Activated naive CD4-positive, alpha-beta T cell treated with anti-CD3 and anti-CD28 coated beads, Interleukin-2, amount 50 U/mL, for 72 hours (primary cell): Measurements from ENCODE around the gene C7orf33. TPM values are rescaled to one million over a fixed set of nuclear protein-coding genes. Genes with fewer than 3 reads are reported as not detected.
"Not testable (repeated sequence)": the region's sequence is repeated elsewhere in the genome, so short reads cannot be mapped to it uniquely, and the experiment has no call there.

Experiments used
- ATAC-seq, 2 donors: fragments of 150-1000 bp; cut with Tn5 transposase; 2 replicates each; pipeline ENCODE4 v1.10.0; 2021; ENCODE audit warnings: mild to moderate bottlenecking in 2 of 2, moderate library complexity in 2 of 2
- DNase-seq, 2 donors: peaks; one replicate each; pipeline ENCODE4 v3.0.0; 2021 to 2022; ENCODE audit warnings: low spot score in 2 of 2
- H3K27ac Mint-ChIP-seq, 2 donors: one replicate each; pipeline ENCODE4 v1.8.0; 2022; ENCODE audit warnings: mild to moderate bottlenecking in 2 of 2, mixed read lengths in 2 of 2
- H3K36me3 Mint-ChIP-seq, 2 donors: one replicate each; pipeline ENCODE4 v1.8.0; 2022; ENCODE audit warnings: mixed read lengths in 2 of 2
- H3K9me3 Mint-ChIP-seq, 2 donors: one replicate each; pipeline ENCODE4 v1.8.0; 2022; ENCODE audit warnings: mixed read lengths in 2 of 2
- total RNA-seq, 2 donors: library from RNA; stranded (reverse); gene quantifications; one replicate each; pipeline ENCODE4 v1.2.3, GENCODE V29; 2022

Gene C7orf33
- not detected for total RNA-seq

- Mint-ChIP-seq H3K9me3 (no peaks in the 10 kb centered on the region), H3K36me3 (no peaks in the 10 kb centered on the region), H3K27ac (no peak within 1 kb of the TSS)
- DNase-seq (no peak), ATAC-seq (no peak)
These were observed at the start of gene C7orf33 for GRCh38 chr7:148590471-148590870. C7orf33 (plus strand) TSS chr7:148590766; CDS start chr7:148590926, 160 bp downstream.

- H3K36me3 Mint-ChIP-seq = no peaks in the 10 kb centered on the region
- DNase-seq (no peak), ATAC-seq (no peak)
- no peak overlapping the region for H3K27ac Mint-ChIP-seq
- H3K9me3 Mint-ChIP-seq = peaks cover 0 to 3% of the 10 kb centered on the region in 2 donors
These were observed 48.6 kb upstream of the C7orf33 start for GRCh38 chr7:148541891-148542504.

- H3K27ac Mint-ChIP-seq = no peak overlapping the region
- H3K36me3 Mint-ChIP-seq = peaks cover 0 to 6% of the 10 kb centered on the region in 2 donors
- peaks cover 0 to 9% of the 10 kb centered on the region in 2 donors for H3K9me3 Mint-ChIP-seq
- no peak for DNase-seq
- ATAC-seq = no peak
These were observed 47.3 kb upstream of the C7orf33 start for GRCh38 chr7:148543302-148543701.

GRCh38 chr7:148545172-148545571 is 45.4 kb upstream of the C7orf33 start:
- DNase-seq = no peak
- Mint-ChIP-seq H3K36me3 (peaks cover 5 to 6% of the 10 kb centered on the region in 2 donors), H3K9me3 (peaks cover 0 to 18% of the 10 kb centered on the region in 2 donors), H3K27ac (no peak overlapping the region)
- ATAC-seq = no peak

GRCh38 chr7:148545932-148546331 is 44.6 kb upstream of the C7orf33 start:
- DNase-seq (no peak), ATAC-seq (no peak)
- no peak overlapping the region for H3K27ac Mint-ChIP-seq
- H3K9me3 Mint-ChIP-seq = peaks cover 0 to 19% of the 10 kb centered on the region in 2 donors
- H3K36me3 Mint-ChIP-seq = peaks cover 5 to 10% of the 10 kb centered on the region in 2 donors

- H3K27ac Mint-ChIP-seq = no peak overlapping the region
- ATAC-seq = no peak
- H3K36me3 Mint-ChIP-seq = peaks cover 5 to 11% of the 10 kb centered on the region in 2 donors
- no peak for DNase-seq
- peaks cover 0 to 19% of the 10 kb centered on the region in 2 donors for H3K9me3 Mint-ChIP-seq
These were observed 43.7 kb upstream of the C7orf33 start for GRCh38 chr7:148546857-148547256.

GRCh38 chr7:148547951-148548350 is 42.6 kb upstream of the C7orf33 start:
- peak in 1 of 2 donors; percentile 28 for ATAC-seq
- Mint-ChIP-seq H3K9me3 (peaks cover 0 to 19% of the 10 kb centered on the region in 2 donors), H3K27ac (no peak overlapping the region), H3K36me3 (peaks cover 5 to 11% of the 10 kb centered on the region in 2 donors)
- no peak for DNase-seq

GRCh38 chr7:148553979-148554378 is 36.6 kb upstream of the C7orf33 start:
- H3K9me3 Mint-ChIP-seq = peaks cover 0 to 8% of the 10 kb centered on the region in 2 donors
- peaks cover under 1 to 6% of the 10 kb centered on the region in 2 donors for H3K36me3 Mint-ChIP-seq
- ATAC-seq = no peak

GRCh38 chr7:148556892-148557291 is 33.7 kb upstream of the C7orf33 start:
- Mint-ChIP-seq H3K9me3 (peaks cover 0 to 8% of the 10 kb centered on the region in 2 donors), H3K36me3 (peaks cover 0 to 8% of the 10 kb centered on the region in 2 donors), H3K27ac (no peak overlapping the region)
- ATAC-seq = no peak
- no peak for DNase-seq

More at GRCh38 chr7:148553979-148554378, 36.6 kb upstream of the C7orf33 start:
- no peak overlapping the region for H3K27ac Mint-ChIP-seq
- DNase-seq = no peak

- H3K9me3 Mint-ChIP-seq = peaks cover 0 to 8% of the 10 kb centered on the region in 2 donors
- DNase-seq (no peak), ATAC-seq (peak in 1 of 2 donors; percentile 49)
- no peak overlapping the region for H3K27ac Mint-ChIP-seq
- H3K36me3 Mint-ChIP-seq = peaks cover 0 to 17% of the 10 kb centered on the region in 2 donors
These were observed 31.7 kb upstream of the C7orf33 start for GRCh38 chr7:148558914-148559313.

GRCh38 chr7:148561099-148561498 is 29.5 kb upstream of the C7orf33 start:
- peaks cover 0 to 9% of the 10 kb centered on the region in 2 donors for H3K9me3 Mint-ChIP-seq
- no peak for DNase-seq
- peaks cover 0 to 19% of the 10 kb centered on the region in 2 donors for H3K36me3 Mint-ChIP-seq
- ATAC-seq = no peak
- no peak overlapping the region for H3K27ac Mint-ChIP-seq

GRCh38 chr7:148563583-148564274 is 26.8 kb upstream of the C7orf33 start:
- H3K36me3 Mint-ChIP-seq = peaks cover 0 to 19% of the 10 kb centered on the region in 2 donors
- ATAC-seq = peak in 1 of 2 donors; percentile 56
- H3K27ac Mint-ChIP-seq = peak overlapping the region; percentile 62 to 92

GRCh38 chr7:148564275-148564951 is 26.2 kb upstream of the C7orf33 start:
- H3K36me3 Mint-ChIP-seq = peaks cover 0 to 19% of the 10 kb centered on the region in 2 donors
- DNase-seq (peak; percentile 32 to 65), ATAC-seq (peak; percentile 86 to 88)
- peak overlapping the region; percentile 62 to 92 for H3K27ac Mint-ChIP-seq
- not testable (repeated sequence) for H3K9me3 Mint-ChIP-seq

More at GRCh38 chr7:148563583-148564274, 26.8 kb upstream of the C7orf33 start:
- peaks cover 0 to 9% of the 10 kb centered on the region in 2 donors for H3K9me3 Mint-ChIP-seq
- no peak for DNase-seq

- peaks cover 0 to 12% of the 10 kb centered on the region in 2 donors for H3K36me3 Mint-ChIP-seq
- peaks cover 0 to 4% of the 10 kb centered on the region in 2 donors for H3K9me3 Mint-ChIP-seq
- DNase-seq (no peak), ATAC-seq (no peak)
- no peak overlapping the region for H3K27ac Mint-ChIP-seq
These were observed 23.8 kb upstream of the C7orf33 start for GRCh38 chr7:148566736-148567135.

- no peak overlapping the region for H3K27ac Mint-ChIP-seq
- peaks cover 0 to 6% of the 10 kb centered on the region in 2 donors for H3K36me3 Mint-ChIP-seq
- DNase-seq = no peak
- no peak for ATAC-seq
- peaks cover 0 to 4% of the 10 kb centered on the region in 2 donors for H3K9me3 Mint-ChIP-seq
These were observed 23.0 kb upstream of the C7orf33 start for GRCh38 chr7:148567524-148567923.

- ATAC-seq (no peak), DNase-seq (no peak)
- H3K9me3 Mint-ChIP-seq = no peaks in the 10 kb centered on the region
These were observed 20.1 kb upstream of the C7orf33 start for GRCh38 chr7:148570510-148570909.

GRCh38 chr7:148570973-148571372 is 19.6 kb upstream of the C7orf33 start:
- H3K36me3 Mint-ChIP-seq, H3K9me3 Mint-ChIP-seq, H3K27ac Mint-ChIP-seq, ATAC-seq, DNase-seq: not testable (repeated sequence)

More at GRCh38 chr7:148570510-148570909, 20.1 kb upstream of the C7orf33 start:
- Mint-ChIP-seq H3K27ac (no peak overlapping the region), H3K36me3 (no peaks in the 10 kb centered on the region)
